Gastroesophageal sphincter (tissue), 3 donors: ENCODE data around the gene GPR61.

ENCODE experiments used
- CTCF ChIP-seq, 4 experiments: fragments of 200-600 bp in 2 of 4; fragments of 450-650 bp in 2 of 4; sonication (generic) in 1 of 4; IDR thresholded peaks; one replicate each; pipeline ENCODE4 v1.5.1; 2017 to 2019; ENCODE audit warnings: antibody characterized with exemption in 4 of 4, mild to moderate bottlenecking in 2 of 4, moderate library complexity in 2 of 4
- POLR2A ChIP-seq, 2 donors: fragments of 450-650 bp; IDR thresholded peaks; one replicate each; pipeline ENCODE4 v1.6.1; 2017; ENCODE audit warnings: antibody characterized with exemption in 2 of 2, mild to moderate bottlenecking in 2 of 2, moderate library complexity in 1 of 2

- TF ChIP-seq POLR2A (IDR thresholded peaks at IDR 0.05) (no peak), CTCF (IDR thresholded peaks at IDR 0.05) (no peak)
These were observed 37.9 kb upstream of the GPR61 start for GRCh38 chr1:109501644-109502363.
